ENCODE results near the gene INSYN2B.

DNA sequence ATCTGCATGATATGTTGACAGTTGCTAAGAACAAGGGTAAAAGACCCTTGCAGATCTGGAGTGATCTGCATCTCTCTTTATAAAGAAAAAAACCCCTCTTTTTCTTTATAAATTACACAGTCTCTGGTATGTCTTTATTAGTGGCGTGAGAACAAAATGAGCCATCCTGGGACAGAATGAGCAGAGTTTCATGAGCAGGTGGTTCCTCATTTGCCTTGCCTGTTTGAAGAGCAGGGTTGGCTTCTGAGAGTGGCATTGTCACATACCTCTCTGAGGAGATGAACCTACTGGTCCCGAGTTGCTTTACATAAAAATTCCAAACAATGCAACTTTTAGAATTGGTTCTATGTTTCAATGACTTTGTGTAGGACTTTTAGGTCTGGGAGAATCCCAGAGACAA, 94.3 kb downstream of the INSYN2B start:
- TF ChIP-seq, protein P1, sequence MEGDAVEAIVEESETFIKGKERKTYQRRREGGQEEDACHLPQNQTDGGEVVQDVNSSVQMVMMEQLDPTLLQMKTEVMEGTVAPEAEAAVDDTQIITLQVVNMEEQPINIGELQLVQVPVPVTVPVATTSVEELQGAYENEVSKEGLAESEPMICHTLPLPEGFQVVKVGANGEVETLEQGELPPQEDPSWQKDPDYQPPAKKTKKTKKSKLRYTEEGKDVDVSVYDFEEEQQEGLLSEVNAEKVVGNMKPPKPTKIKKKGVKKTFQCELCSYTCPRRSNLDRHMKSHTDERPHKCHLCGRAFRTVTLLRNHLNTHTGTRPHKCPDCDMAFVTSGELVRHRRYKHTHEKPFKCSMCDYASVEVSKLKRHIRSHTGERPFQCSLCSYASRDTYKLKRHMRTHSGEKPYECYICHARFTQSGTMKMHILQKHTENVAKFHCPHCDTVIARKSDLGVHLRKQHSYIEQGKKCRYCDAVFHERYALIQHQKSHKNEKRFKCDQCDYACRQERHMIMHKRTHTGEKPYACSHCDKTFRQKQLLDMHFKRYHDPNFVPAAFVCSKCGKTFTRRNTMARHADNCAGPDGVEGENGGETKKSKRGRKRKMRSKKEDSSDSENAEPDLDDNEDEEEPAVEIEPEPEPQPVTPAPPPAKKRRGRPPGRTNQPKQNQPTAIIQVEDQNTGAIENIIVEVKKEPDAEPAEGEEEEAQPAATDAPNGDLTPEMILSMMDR (IDR thresholded peaks at IDR 0.05): no peak
- no peak for TF ChIP-seq POLR2A (IDR thresholded peaks at IDR 0.05)

Data from thyroid gland (tissue), 4 donors.